ENCODE measurements around the gene ZFP90.

DNA sequence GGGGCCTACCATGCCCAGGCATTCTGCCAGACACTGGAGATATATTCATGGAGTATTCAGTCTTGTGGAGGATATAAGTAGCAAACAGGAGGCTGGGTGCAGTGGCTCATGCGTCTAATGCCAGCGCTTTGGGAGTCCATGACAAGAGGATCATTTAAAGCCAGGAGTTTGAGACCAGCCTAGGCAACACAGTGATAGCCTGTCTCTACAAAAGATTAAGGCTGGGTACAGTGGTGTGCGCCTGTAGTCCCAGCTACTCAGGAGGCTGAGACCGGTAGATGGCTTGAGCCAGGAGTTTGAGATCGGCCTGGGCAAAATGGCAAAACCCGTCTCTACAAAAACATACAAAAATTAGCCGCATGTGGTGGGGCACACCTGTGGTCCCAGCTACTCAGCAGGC is 68.4 kb downstream of the ZFP90 start:
- no peak for TF ChIP-seq POLR2A (IDR thresholded peaks at IDR 0.05)
- TF ChIP-seq CTCF (IDR thresholded peaks at IDR 0.05) = no peak
- TF ChIP-seq POLR2AphosphoS5 (IDR thresholded peaks at IDR 0.05) = no peak
